HepG2 (cell line): Measurements from ENCODE around the gene ABCG1. TPM values are rescaled to one million over a fixed set of nuclear protein-coding genes. Genes with fewer than 3 reads are reported as not detected.

Experiments
- ATAC-seq: fragments of 200-7000 bp; cut with Tn5 transposase; 3 replicates; pipeline ENCODE4 v1.9.1; 2020; ENCODE audit warnings: mild to moderate bottlenecking, moderate library complexity
- BruUV-seq: library from RNA; stranded (reverse); fragments of 400-500 nt; replicated peaks from 2 replicates; lab custom pipeline; 2021; lab: Mats Ljungman, UMichigan
- CTCF ChIA-PET: fragments of 300-600 bp; formaldehyde crosslinking; extraction: SDS; loops from one replicate; lab custom pipeline; 2021; ENCODE audit warnings: low total read pairs, inconsistent platforms, low intra/inter-chr PET ratio; lab: Yijun Ruan, JAX
- POLR2A ChIA-PET: fragments of 350-600 bp; sonication (Branson Sonifier 250); formaldehyde crosslinking; loops from one replicate; lab custom pipeline; 2020; ENCODE audit warnings: antibody characterized with exemption, inconsistent platforms; lab: Yijun Ruan, JAX
- DNase-seq: peaks from one replicate; pipeline ENCODE4 v3.0.0-alpha.2; 2015; ENCODE audit warnings: low spot score
- FAIRE-seq: peaks from 3 replicates; lab custom pipeline; 2011; peaks lifted over from hg19 to GRCh38; lab: Jason Lieb, UNC
- H2AFZ ChIP-seq: one replicate; pipeline ENCODE4 v1.6.1; 2011; ENCODE audit warnings: low read length, inconsistent platforms
- H3K27ac ChIP-seq: fragments of 300-600 bp; 3 replicates; pipeline ENCODE4 v1.8.0; 2011; ENCODE audit warnings: mixed run types, mild to moderate bottlenecking, mixed read lengths, low read length, inconsistent platforms; ENCODE audit not compliant: insufficient read depth; ENCODE audit errors: extremely low read length
- H3K27me3 ChIP-seq, 2 experiments: fragments of 200-600 bp in 1 of 2; 2 replicates in 1 of 2; 3 replicates in 1 of 2; pipeline versions ENCODE4 v1.6.0 to v1.8.0; 2011; ENCODE audit warnings: low read length in 2 of 2, mild to moderate bottlenecking in 2 of 2, moderate library complexity in 2 of 2, inconsistent platforms in 1 of 2; ENCODE audit not compliant: insufficient read depth in 2 of 2, control insufficient read depth in 1 of 2
- H3K36me3 ChIP-seq, 2 experiments: fragments of 200-600 bp in 1 of 2; replicated peaks in 1 of 2; 2 replicates in 1 of 2; 3 replicates in 1 of 2; pipeline versions ENCODE4 v1.5.1 to v1.8.0; 2011; ENCODE audit warnings: low read length in 2 of 2, inconsistent platforms in 1 of 2; ENCODE audit not compliant: insufficient read depth in 2 of 2, control insufficient read depth in 1 of 2
- H3K4me1 ChIP-seq: 2 replicates; pipeline ENCODE4 v1.5.1; 2012; ENCODE audit warnings: low read length, inconsistent platforms; ENCODE audit not compliant: insufficient read depth
- H3K4me2 ChIP-seq: 2 replicates; pipeline ENCODE4 v1.6.0; 2011; ENCODE audit warnings: low read depth, low read length, inconsistent platforms
- H3K4me3 ChIP-seq, 3 experiments: fragments of 200-600 bp in 1 of 3; sonication (generic), shearing (Covaris generic) in 1 of 3; replicated peaks in 1 of 3; 2 replicates each; pipeline ENCODE4 v1.5.1; 2011 to 2016; ENCODE audit warnings: low read length in 3 of 3, inconsistent platforms in 2 of 3, low read depth in 2 of 3, mild to moderate bottlenecking in 2 of 3, control low read depth in 1 of 3, mixed read lengths in 1 of 3; ENCODE audit not compliant: insufficient read depth in 1 of 3
- H3K79me2 ChIP-seq: one replicate; pipeline ENCODE4 v1.6.1; 2011; ENCODE audit warnings: low read length, inconsistent platforms; ENCODE audit not compliant: insufficient read depth
- H3K9ac ChIP-seq: 2 replicates; pipeline ENCODE4 v1.6.0; 2011; ENCODE audit warnings: mild to moderate bottlenecking, low read depth, low read length, inconsistent platforms; ENCODE audit not compliant: insufficient read depth
- H3K9me3 ChIP-seq: 2 replicates; pipeline ENCODE4 v1.5.1; 2012; ENCODE audit warnings: mild to moderate bottlenecking, low read length
- H4K20me1 ChIP-seq: 2 replicates; pipeline ENCODE4 v1.6.0; 2011; ENCODE audit warnings: inconsistent platforms, mild to moderate bottlenecking, low read length, moderate library complexity; ENCODE audit not compliant: insufficient read depth
- HNF4A ChIP-seq: sonication (generic); formaldehyde crosslinking; IDR thresholded peaks from 2 replicates; pipeline ENCODE4 v1.4.0; 2020; ENCODE audit warnings: missing genetic modification reagents
- HNRNPK ChIP-seq: fragments of 200-400 bp; formaldehyde crosslinking; IDR thresholded peaks from 2 replicates; pipeline ENCODE4 v1.6.1; 2018; ENCODE audit warnings: low read length, low read depth, moderate library complexity, mild to moderate bottlenecking; ENCODE audit not compliant: poor library complexity, severe bottlenecking
- IKZF1 ChIP-seq: fragments of 450-650 bp; IDR thresholded peaks from 2 replicates; pipeline ENCODE4 v1.7.1; 2016
- MTERF4 ChIP-seq: sonication (generic); formaldehyde crosslinking; IDR thresholded peaks from 2 replicates; pipeline ENCODE4 v1.8.0; 2023; ENCODE audit warnings: mild to moderate bottlenecking, missing genetic modification reagents
- PCBP2 ChIP-seq: fragments of 200-400 bp; formaldehyde crosslinking; optimal IDR thresholded peaks from 2 replicates; pipeline ENCODE3; 2018; ENCODE audit warnings: low read length, low read depth; ENCODE audit not compliant: poor library complexity, severe bottlenecking
- SALL1 ChIP-seq: sonication (generic); formaldehyde crosslinking; IDR thresholded peaks from 2 replicates; pipeline ENCODE4 v1.8.0; 2022; ENCODE audit warnings: mild to moderate bottlenecking, missing genetic modification reagents
- TARDBP ChIP-seq: sonication (generic); formaldehyde crosslinking; IDR thresholded peaks from 2 replicates; pipeline ENCODE4 v1.8.0; 2022; ENCODE audit warnings: mild to moderate bottlenecking, missing genetic modification reagents
- TBX3 ChIP-seq: fragments of 450-650 bp; IDR thresholded peaks from 2 replicates; pipeline ENCODE4 v1.6.1; 2017; ENCODE audit warnings: antibody characterized with exemption, mild to moderate bottlenecking, inconsistent platforms, borderline replicate concordance
- TFDP2 ChIP-seq: sonication (generic); formaldehyde crosslinking; IDR thresholded peaks from 2 replicates; pipeline ENCODE4 v1.4.0; 2020; ENCODE audit warnings: missing genetic modification reagents
- ZNF3 ChIP-seq: IDR thresholded peaks from 2 replicates; pipeline ENCODE4 v1.7.0; 2017; ENCODE audit warnings: inconsistent platforms
- ZNF326 ChIP-seq: sonication (generic); formaldehyde crosslinking; IDR thresholded peaks from 2 replicates; pipeline ENCODE4 v1.4.0; 2020; ENCODE audit warnings: missing genetic modification reagents, borderline replicate concordance
- ZNF34 ChIP-seq: sonication (generic); formaldehyde crosslinking; IDR thresholded peaks from 2 replicates; pipeline ENCODE4 v1.4.0; 2020; ENCODE audit warnings: mild to moderate bottlenecking, missing genetic modification reagents, borderline replicate concordance
- ZNF441 ChIP-seq: sonication (generic); formaldehyde crosslinking; IDR thresholded peaks from 2 replicates; pipeline ENCODE4 v1.7.0; 2021; ENCODE audit warnings: missing genetic modification reagents, borderline replicate concordance
- ZNF547 ChIP-seq: sonication (generic); formaldehyde crosslinking; IDR thresholded peaks from 2 replicates; pipeline ENCODE4 v1.5.1; 2020; ENCODE audit warnings: mild to moderate bottlenecking, missing genetic modification reagents
- ZSCAN31 ChIP-seq: sonication (generic); formaldehyde crosslinking; IDR thresholded peaks from 2 replicates; pipeline ENCODE4 v1.5.0; 2020; ENCODE audit warnings: low read depth, mild to moderate bottlenecking, missing genetic modification reagents
- WGBS: methylation state at CpG from one replicate; pipeline ENCODE4 v1.1.6; 2017; ENCODE audit warnings: low lambda C conversion rate; 5-methylcytosine and 5-hydroxymethylcytosine counted together
- in situ Hi-C: cut with HindIII; loops from 2 replicates; pipeline ENCODE4 v1.10.0; 2017; ENCODE audit warnings: low pct_unique_long_range_greater_than_20kb; ENCODE audit not compliant: extremely low pct_ligation_motif_present
- intact Hi-C: fragments of 100-400 bp; cut with micrococcal nuclease; formaldehyde crosslinking; loops from one replicate; pipeline ENCODE4 v1.10.0; 2022; ENCODE audit not compliant: unreplicated experiment
- polyA plus RNA-seq, 8 experiments: library from polyadenylated mRNA; depleted of rRNA in 3 of 8; stranded (reverse) in 7 of 8; unstranded in 1 of 8; fragments of >200 nt; fragmentation: Illumina TruSeq in 4 of 8; extraction: Trizol in 4 of 8; gene quantifications; 2 replicates each; pipeline versions ENCODE4 v1.2.1 to v1.2.3, GENCODE V29; 2011 to 2016; ENCODE audit warnings: low read depth in 4 of 8, missing spikeins in 1 of 8, mixed read lengths in 1 of 8; ENCODE audit not compliant: insufficient read depth in 1 of 8
- total RNA-seq, 5 experiments: library from RNA; depleted of rRNA; stranded (reverse); fragments of >200 nt; fragmentation: Illumina TruSeq; extraction: Trizol; gene quantifications; 2 replicates each; pipeline ENCODE4 v1.2.3, GENCODE V29; 2016; ENCODE audit warnings: low read depth in 1 of 5

The ABCG1 gene
- total and polyA plus RNA-seq, 2 of the 13 experiments (the other 11 are each of a cell fraction or from before 2014, with no cell fraction given): 0.04 TPM; not detected in 1

- TF ChIP-seq HNRNPK (no peak), ZSCAN31 (CRISPR knock-in tag) (no peak), ZNF3 (CRISPR knock-in tag) (no peak)
Measured at GRCh38 chr21:42235593-42235992, 16.7 kb downstream of the ABCG1 start (continued).

- no peaks in the 10 kb centered on the region for H4K20me1 ChIP-seq
- ATAC-seq (no peak), FAIRE-seq (no peak), DNase-seq (no peak)
- peaks cover 0 to 59% of the 10 kb centered on the region in 2 experiments; a peak in 4 of 5 replicates for H3K27me3 ChIP-seq
- no peak overlapping the region for H3K4me3 ChIP-seq
- ChIA-PET CTCF (no interaction called here), POLR2A (no interaction called here)
- no peaks in the 10 kb centered on the region for H3K36me3 ChIP-seq
- WGBS: 29% methylated on average over 7 of the region's 10 CpGs
- no peaks in the 10 kb centered on the region for H3K9me3 ChIP-seq
- in situ Hi-C loops (no loop called here), intact Hi-C loops (no loop called here)
- H3K9ac ChIP-seq: no peak overlapping the region
- no peaks in the 10 kb centered on the region for H3K79me2 ChIP-seq
- peaks cover 35% of the 10 kb centered on the region for H3K4me1 ChIP-seq
- BruUV-seq: no TSS peak
- H2AFZ ChIP-seq: no peak overlapping the region
- TF ChIP-seq HNF4A (CRISPR knock-in tag) (0 out of 2 replicates have a peak, but pooled peaks have one; percentile 13), TBX3 (no peak), IKZF1 (no peak)
- TF ChIP-seq, all 625 proteins: peak for 1
- no peak overlapping the region for H3K4me2 ChIP-seq
- H3K27ac ChIP-seq: no peak overlapping the region
Measured at GRCh38 chr21:42236014-42236413, 17.1 kb downstream of the ABCG1 start.

- Histone ChIP-seq H3K27me3 (peaks cover 0 to 53% of the 10 kb centered on the region in 2 experiments; a peak in 4 of 5 replicates), H3K9me3 (no peaks in the 10 kb centered on the region), H3K4me1 (peaks cover 35% of the 10 kb centered on the region), H2AFZ (no peak overlapping the region), H3K36me3 (no peaks in the 10 kb centered on the region), H3K79me2 (no peaks in the 10 kb centered on the region), H4K20me1 (no peaks in the 10 kb centered on the region), H3K4me3 (no peak overlapping the region), H3K27ac (no peak overlapping the region), H3K4me2 (no peak overlapping the region), H3K9ac (no peak overlapping the region)
- in situ Hi-C loops: no loop called here
- WGBS: 56% methylated on average over 3 of the region's 3 CpGs
- POLR2A ChIA-PET: no interaction called here
- FAIRE-seq (no peak), DNase-seq (no peak), ATAC-seq (no peak)
- CTCF ChIA-PET: no interaction called here
- intact Hi-C loops: no loop called here
- BruUV-seq: no TSS peak
- TF ChIP-seq TARDBP (CRISPR knock-in tag): no peak
- no peak for TF ChIP-seq SALL1 (CRISPR knock-in tag)
- no peak for TF ChIP-seq MTERF4 (CRISPR knock-in tag)
- no peak for TF ChIP-seq ZNF326
- TF ChIP-seq PCBP2: no peak
- TF ChIP-seq ZNF547 (CRISPR knock-in tag): no peak
- no peak for TF ChIP-seq TFDP2
- no peak for TF ChIP-seq ZNF34
- TF ChIP-seq ZNF441 (CRISPR knock-in tag): no peak
Measured at GRCh38 chr21:42236693-42237092, 17.8 kb downstream of the ABCG1 start.
